Tibial artery (tissue), 4 donors: ENCODE results near the gene ATP6V1C2.

ENCODE experiments used
- DNase-seq, 2 donors: peaks; one replicate each; pipeline ENCODE4 v3.0.0-alpha.2; 2019
- H3K27ac ChIP-seq, 2 donors: fragments of 200-600 bp; sonication (generic) in 1 of 2; 1 replicate in 1 of 2; 2 replicates in 1 of 2; pipeline ENCODE4 v1.5.1; 2018 to 2019; ENCODE audit warnings: mild to moderate bottlenecking in 1 of 2
- H3K27me3 ChIP-seq, 2 donors: fragments of 200-600 bp; sonication (generic) in 1 of 2; one replicate each; pipeline versions ENCODE4 v1.5.1 to v1.6.0; 2016 to 2019
- H3K36me3 ChIP-seq, 3 donors: fragments of 200-600 bp; sonication (generic) in 2 of 3; one replicate each; pipeline ENCODE4 v1.5.1; 2016 to 2019; ENCODE audit warnings: mild to moderate bottlenecking in 2 of 3
- H3K4me1 ChIP-seq, 4 donors: fragments of 200-600 bp; sonication (generic) in 2 of 4; 1 replicate in 3 of 4; 2 replicates in 1 of 4; pipeline ENCODE4 v1.5.1; 2016 to 2019
- H3K4me3 ChIP-seq, 2 donors: fragments of 200-600 bp; sonication (generic) in 1 of 2; 1 replicate in 1 of 2; 2 replicates in 1 of 2; pipeline ENCODE4 v1.5.1; 2018 to 2019; ENCODE audit warnings: mild to moderate bottlenecking in 2 of 2
- H3K9me3 ChIP-seq, 3 donors: fragments of 200-600 bp; sonication (generic) in 1 of 3; one replicate each; pipeline ENCODE4 v1.5.1; 2016 to 2019
- intact Hi-C: fragments of 100-400 bp; cut with DNase I; formaldehyde crosslinking; loops from one replicate; pipeline ENCODE4 v1.15.0; 2023; ENCODE audit warnings: low total_unique reads
- TF ChIP-seq, protein P1 (sequence below), 2 experiments: fragments of 200-600 bp in 1 of 2; fragments of 450-650 bp in 1 of 2; IDR thresholded peaks; one replicate each; pipeline ENCODE4 v1.5.1; 2017 to 2019; ENCODE audit warnings: antibody characterized with exemption in 2 of 2, mild to moderate bottlenecking in 1 of 2, moderate library complexity in 1 of 2

ATP6V1C2 gene

GRCh38 chr2:10733566-10733925, 12.1 kb downstream of the ATP6V1C2 start:
- intact Hi-C loops = no loop called here
- Histone ChIP-seq H3K9me3 (no peaks in the 10 kb centered on the region), H3K4me1 (no peaks in the 10 kb centered on the region), H3K4me3 (no peak overlapping the region), H3K27ac (no peak overlapping the region), H3K36me3 (no peaks in the 10 kb centered on the region), H3K27me3 (no peaks in the 10 kb centered on the region)
- DNase-seq = no peak
- TF ChIP-seq, protein P1, sequence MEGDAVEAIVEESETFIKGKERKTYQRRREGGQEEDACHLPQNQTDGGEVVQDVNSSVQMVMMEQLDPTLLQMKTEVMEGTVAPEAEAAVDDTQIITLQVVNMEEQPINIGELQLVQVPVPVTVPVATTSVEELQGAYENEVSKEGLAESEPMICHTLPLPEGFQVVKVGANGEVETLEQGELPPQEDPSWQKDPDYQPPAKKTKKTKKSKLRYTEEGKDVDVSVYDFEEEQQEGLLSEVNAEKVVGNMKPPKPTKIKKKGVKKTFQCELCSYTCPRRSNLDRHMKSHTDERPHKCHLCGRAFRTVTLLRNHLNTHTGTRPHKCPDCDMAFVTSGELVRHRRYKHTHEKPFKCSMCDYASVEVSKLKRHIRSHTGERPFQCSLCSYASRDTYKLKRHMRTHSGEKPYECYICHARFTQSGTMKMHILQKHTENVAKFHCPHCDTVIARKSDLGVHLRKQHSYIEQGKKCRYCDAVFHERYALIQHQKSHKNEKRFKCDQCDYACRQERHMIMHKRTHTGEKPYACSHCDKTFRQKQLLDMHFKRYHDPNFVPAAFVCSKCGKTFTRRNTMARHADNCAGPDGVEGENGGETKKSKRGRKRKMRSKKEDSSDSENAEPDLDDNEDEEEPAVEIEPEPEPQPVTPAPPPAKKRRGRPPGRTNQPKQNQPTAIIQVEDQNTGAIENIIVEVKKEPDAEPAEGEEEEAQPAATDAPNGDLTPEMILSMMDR (IDR thresholded peaks at IDR 0.05) = no peak

DNA sequence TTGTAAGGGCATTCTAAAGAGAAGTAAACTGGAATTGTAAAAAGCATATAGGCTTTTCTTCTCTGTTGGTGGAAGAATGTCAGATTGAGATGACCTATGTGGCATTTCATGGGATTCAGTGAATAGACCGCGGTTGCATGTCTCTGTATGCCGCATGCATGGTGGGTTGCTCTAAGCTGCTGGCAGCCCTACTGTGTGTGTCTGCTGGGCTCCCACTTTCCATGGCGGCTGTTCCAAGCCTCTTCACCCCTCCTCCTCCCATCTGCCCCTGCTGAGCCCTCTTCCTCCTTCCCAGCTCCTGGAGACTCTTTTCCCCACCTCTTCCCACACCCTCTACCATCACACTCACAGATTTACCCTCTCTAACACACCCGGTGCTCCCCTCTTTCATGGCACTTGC, 12.6 kb downstream of the ATP6V1C2 start:
- no peaks in the 10 kb centered on the region for H3K27me3 ChIP-seq
- H3K27ac ChIP-seq = no peak overlapping the region
- no peak for DNase-seq
- H3K4me3 ChIP-seq = no peak overlapping the region
- no peaks in the 10 kb centered on the region for H3K9me3 ChIP-seq
- TF ChIP-seq, protein P1 (IDR thresholded peaks at IDR 0.05) = no peak
- H3K36me3 ChIP-seq = no peaks in the 10 kb centered on the region
- H3K4me1 ChIP-seq = no peaks in the 10 kb centered on the region
- intact Hi-C loops = no loop called here

- Histone ChIP-seq H3K27ac (no peak overlapping the region), H3K36me3 (no peaks in the 10 kb centered on the region), H3K9me3 (no peaks in the 10 kb centered on the region), H3K4me3 (no peak overlapping the region), H3K4me1 (no peaks in the 10 kb centered on the region), H3K27me3 (peaks cover 0 to 5% of the 10 kb centered on the region in 2 donors)
- intact Hi-C loops = no loop called here
- DNase-seq = no peak
- TF ChIP-seq, protein P1 (IDR thresholded peaks at IDR 0.05) = no peak
Observed at GRCh38 chr2:10738192-10738591, 16.8 kb downstream of the ATP6V1C2 start.

DNA sequence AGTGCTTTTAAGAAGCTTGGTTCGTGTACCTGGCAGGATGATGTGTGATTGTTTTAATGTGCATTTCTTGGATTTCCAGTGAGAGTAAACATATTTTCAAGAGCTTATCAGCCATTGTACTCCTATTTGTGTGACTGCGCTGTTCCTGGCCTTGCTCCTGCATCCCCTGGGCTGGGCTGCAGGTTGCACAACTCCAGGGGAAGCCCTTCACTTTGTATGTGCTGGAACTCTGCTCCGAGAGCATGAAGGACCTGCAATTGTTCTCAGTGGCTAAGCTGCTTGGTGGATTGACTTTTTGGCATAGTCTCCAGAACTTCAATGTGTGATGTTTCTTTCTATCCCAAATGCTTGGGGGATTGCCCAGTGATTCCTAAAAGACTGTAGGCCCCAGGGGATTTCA, 18.8 kb downstream of the ATP6V1C2 start:
- peaks cover 0 to 5% of the 10 kb centered on the region in 2 donors for H3K27me3 ChIP-seq
- TF ChIP-seq, protein P1 (IDR thresholded peaks at IDR 0.05) = no peak
- H3K4me3 ChIP-seq = no peak overlapping the region
- no peak for DNase-seq
- no peaks in the 10 kb centered on the region for H3K36me3 ChIP-seq
- intact Hi-C loops = no loop called here
- H3K4me1 ChIP-seq = no peaks in the 10 kb centered on the region
- no peaks in the 10 kb centered on the region for H3K9me3 ChIP-seq
- no peak overlapping the region for H3K27ac ChIP-seq

DNA sequence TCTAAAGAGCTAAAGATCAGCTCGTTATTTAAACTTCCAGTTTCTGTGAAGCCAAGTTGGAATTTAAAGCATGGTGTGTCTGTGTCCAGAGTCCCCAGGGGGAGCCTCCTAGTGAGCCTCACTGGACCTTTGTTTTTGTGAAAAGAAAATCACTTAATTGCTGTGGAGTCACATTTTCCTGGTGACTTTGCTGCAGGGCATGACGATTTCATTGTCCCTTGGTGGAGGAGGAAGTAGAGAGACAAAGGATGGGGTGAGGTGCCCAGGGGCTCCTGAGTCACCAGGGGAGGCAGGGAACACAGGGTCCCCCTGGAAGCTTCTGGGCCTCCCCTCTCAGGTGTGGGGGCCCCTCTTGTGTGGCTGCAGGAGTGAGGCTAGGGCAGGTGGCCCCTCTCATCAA, 19.7 kb downstream of the ATP6V1C2 start:
- no peaks in the 10 kb centered on the region for H3K4me1 ChIP-seq
- no peak for DNase-seq
- intact Hi-C loops = no loop called here
- H3K9me3 ChIP-seq = no peaks in the 10 kb centered on the region
- H3K36me3 ChIP-seq = no peaks in the 10 kb centered on the region
- TF ChIP-seq, protein P1 (IDR thresholded peaks at IDR 0.05) = no peak
- H3K27ac ChIP-seq = no peak overlapping the region
- no peak overlapping the region for H3K4me3 ChIP-seq
- peaks cover 0 to 5% of the 10 kb centered on the region in 2 donors for H3K27me3 ChIP-seq

GRCh38 chr2:10742666-10743065, 21.2 kb downstream of the ATP6V1C2 start:
- H3K4me3 ChIP-seq = no peak overlapping the region
- TF ChIP-seq, protein P1 (IDR thresholded peaks at IDR 0.05) = no peak
- no peak for DNase-seq
- no peak overlapping the region for H3K27ac ChIP-seq
- no peaks in the 10 kb centered on the region for H3K36me3 ChIP-seq
- H3K27me3 ChIP-seq = peaks cover 0 to 5% of the 10 kb centered on the region in 2 donors
- H3K9me3 ChIP-seq = no peaks in the 10 kb centered on the region
- intact Hi-C loops = no loop called here
- H3K4me1 ChIP-seq = no peaks in the 10 kb centered on the region
